Effector memory CD8-positive, alpha-beta T cell (primary cell): Measurements from ENCODE around the gene TCF25.
A peak's percentile ranks its signal among the peaks of the same experiment; 100 is the strongest.
"Not testable (repeated sequence)": the region's sequence is repeated elsewhere in the genome, so short reads cannot be mapped to it uniquely, and the experiment has no call there.

Experiments used
- ATAC-seq: fragments of 150-1000 bp; cut with Tn5 transposase; replicated peaks from 2 replicates; pipeline ENCODE4 v1.10.0; 2021; ENCODE audit warnings: mild to moderate bottlenecking, moderate library complexity
- DNase-seq, 3 experiments: peaks; one replicate each; pipeline ENCODE4 v3.0.0; 2021
- H3K27ac Mint-ChIP-seq, 2 donors: one replicate each; pipeline ENCODE4 v1.8.0; 2022; ENCODE audit warnings: mild to moderate bottlenecking in 2 of 2, mixed read lengths in 2 of 2, moderate library complexity in 2 of 2
- H3K27me3 Mint-ChIP-seq, 2 donors: one replicate each; pipeline ENCODE4 v1.8.0; 2022; ENCODE audit warnings: mixed read lengths in 2 of 2
- H3K36me3 Mint-ChIP-seq: one replicate; pipeline ENCODE4 v1.8.0; 2022; ENCODE audit warnings: mild to moderate bottlenecking, moderate library complexity, mixed read lengths; ENCODE audit not compliant: insufficient read depth
- H3K4me1 Mint-ChIP-seq, 2 donors: one replicate each; pipeline ENCODE4 v1.8.0; 2022; ENCODE audit warnings: low read depth in 2 of 2, mixed read lengths in 2 of 2
- H3K4me3 Mint-ChIP-seq, 2 donors: one replicate each; pipeline ENCODE4 v1.8.0; 2022; ENCODE audit warnings: mild to moderate bottlenecking in 2 of 2, mixed read lengths in 2 of 2, moderate library complexity in 2 of 2
- H3K9me3 Mint-ChIP-seq, 2 donors: one replicate each; pipeline ENCODE4 v1.8.0; 2022; ENCODE audit warnings: mixed read lengths in 2 of 2

The TCF25 gene

DNA sequence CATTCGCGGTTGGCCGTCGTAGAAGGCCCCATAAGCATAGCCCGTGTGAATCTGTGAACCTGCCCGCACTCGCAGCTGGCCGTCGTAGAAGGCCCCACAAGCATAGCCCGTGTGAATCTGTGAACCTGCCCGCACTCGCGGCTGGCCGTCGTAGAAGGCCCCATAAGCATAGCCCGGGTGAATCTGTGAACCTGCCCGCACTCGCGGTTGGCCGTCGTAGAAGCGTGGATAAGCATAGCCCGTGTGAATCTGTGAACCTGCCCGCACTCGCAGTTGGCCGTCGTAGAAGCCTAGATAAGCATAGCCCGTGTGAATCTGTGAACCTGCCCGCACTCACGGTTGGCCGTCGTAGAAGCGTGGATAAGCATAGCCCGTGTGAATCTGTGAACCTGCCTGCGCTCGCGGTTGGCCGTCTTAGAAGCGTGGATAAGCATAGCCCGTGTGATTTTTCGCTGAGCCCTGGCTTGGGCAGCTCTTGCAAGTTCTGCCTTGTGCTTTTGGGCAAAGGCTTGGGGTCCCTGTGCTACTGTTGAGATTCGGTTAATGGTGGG, 38.5 kb upstream of the TCF25 start:
- H3K9me3 Mint-ChIP-seq, H3K27ac Mint-ChIP-seq, H3K4me3 Mint-ChIP-seq, DNase-seq, ATAC-seq, H3K36me3 Mint-ChIP-seq: not testable (repeated sequence)
- Mint-ChIP-seq H3K27me3 (peaks cover 0 to 23% of the 10 kb centered on the region in 2 donors), H3K4me1 (peaks cover 6 to 20% of the 10 kb centered on the region in 2 donors)

DNA sequence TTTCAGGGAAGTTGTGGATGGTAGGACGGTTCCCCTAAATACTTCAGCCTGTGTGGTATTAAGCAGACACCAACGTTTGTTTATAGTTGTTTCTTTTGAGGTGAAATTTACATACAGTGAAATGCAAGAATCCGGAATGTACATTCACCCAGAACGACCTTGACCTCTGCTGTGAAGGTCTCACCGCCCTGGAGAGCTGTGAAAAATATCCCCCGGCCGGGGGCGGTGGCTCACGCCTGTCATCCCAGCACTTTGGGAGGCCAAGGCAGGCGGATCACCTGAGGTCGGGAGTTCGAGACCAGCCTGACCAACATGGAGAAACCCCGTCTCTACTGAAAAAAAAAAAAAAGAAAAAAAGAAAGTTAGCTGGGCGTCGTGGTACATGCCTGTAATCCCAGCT, 36.9 kb upstream of the TCF25 start:
- H3K4me1 Mint-ChIP-seq = peaks cover 14 to 27% of the 10 kb centered on the region in 2 donors
- H3K9me3 Mint-ChIP-seq, ATAC-seq, H3K27ac Mint-ChIP-seq, DNase-seq: not testable (repeated sequence)
- peaks cover 0 to 13% of the 10 kb centered on the region in 2 donors for H3K27me3 Mint-ChIP-seq
- peaks cover 14% of the 10 kb centered on the region for H3K36me3 Mint-ChIP-seq
- peak overlapping the region; percentile 23 to 37 for H3K4me3 Mint-ChIP-seq

GRCh38 chr16:89837014-89837546, 36.3 kb upstream of the TCF25 start:
- peak overlapping the region; percentile 78 to 82 for H3K4me3 Mint-ChIP-seq
- peaks cover 14% of the 10 kb centered on the region for H3K36me3 Mint-ChIP-seq
- H3K27ac Mint-ChIP-seq = no peak overlapping the region
- DNase-seq (no peak), ATAC-seq (no peak)
- H3K4me1 Mint-ChIP-seq = peaks cover 14 to 27% of the 10 kb centered on the region in 2 donors
- peaks cover 0 to 7% of the 10 kb centered on the region in 2 donors for H3K27me3 Mint-ChIP-seq
- H3K9me3 Mint-ChIP-seq = no peaks in the 10 kb centered on the region

- Mint-ChIP-seq H3K9me3 (no peaks in the 10 kb centered on the region), H3K4me3 (peak overlapping the region; percentile 6 to 36), H3K4me1 (peaks cover 27 to 30% of the 10 kb centered on the region in 2 donors), H3K27me3 (no peaks in the 10 kb centered on the region), H3K36me3 (peaks cover 29% of the 10 kb centered on the region), H3K27ac (peak overlapping the region; percentile 52 to 85)
- peak; percentile 90 for ATAC-seq
- DNase-seq = peak; percentile 78 to 84 (median 79)
These were observed 32.1 kb upstream of the TCF25 start for GRCh38 chr16:89841275-89841674.

DNA sequence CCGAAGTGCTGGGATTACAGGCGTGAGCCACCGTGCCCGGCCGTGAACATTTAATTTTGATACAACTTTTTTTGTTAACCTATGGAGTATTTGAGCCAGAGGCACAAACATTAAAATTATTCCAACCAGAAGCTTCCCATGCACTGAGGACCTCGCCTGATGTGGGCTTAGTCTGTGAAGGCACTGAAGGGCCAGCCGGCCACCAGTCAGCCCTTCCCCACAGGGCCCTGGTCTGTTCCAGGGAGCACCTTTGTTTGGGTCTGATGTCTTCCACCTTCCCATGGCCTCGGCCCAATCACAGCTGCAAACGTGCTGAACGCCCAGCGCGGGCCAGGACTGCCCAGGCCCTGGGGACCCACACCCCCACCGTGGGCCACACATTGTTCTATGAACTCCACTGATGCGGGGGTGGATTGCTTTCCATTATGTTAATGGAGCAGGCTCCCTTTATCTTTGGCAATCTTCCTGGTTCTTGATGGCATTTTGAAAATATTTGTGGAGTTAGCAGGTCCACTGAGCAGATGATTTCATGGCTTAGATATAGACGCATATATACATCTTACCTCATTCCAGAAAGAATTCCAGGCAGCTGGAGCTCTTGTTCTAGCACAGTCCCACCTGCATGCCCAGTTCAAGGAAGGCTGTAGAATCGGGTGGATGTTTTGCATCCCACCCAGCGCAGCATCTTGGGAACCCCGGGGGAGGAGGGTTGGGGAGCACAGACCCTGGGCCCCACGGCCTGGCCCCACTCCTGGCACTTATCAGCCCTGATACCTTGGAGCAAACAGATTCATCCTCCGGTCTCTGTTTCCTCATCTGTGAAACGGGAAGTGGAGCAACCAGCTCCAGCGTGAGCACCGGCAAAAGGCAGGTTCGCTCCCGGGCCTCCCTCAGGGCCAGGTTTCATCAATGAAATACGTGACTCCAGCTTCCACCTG, 30.7 kb upstream of the TCF25 start:
- peaks cover 23 to 27% of the 10 kb centered on the region in 2 donors for H3K4me1 Mint-ChIP-seq
- no peaks in the 10 kb centered on the region for H3K9me3 Mint-ChIP-seq
- peak overlapping the region in 1 of 2 donors; percentile 66 for H3K27ac Mint-ChIP-seq
- DNase-seq (no peak), ATAC-seq (no peak)
- H3K36me3 Mint-ChIP-seq = peaks cover 24% of the 10 kb centered on the region
- H3K27me3 Mint-ChIP-seq = no peaks in the 10 kb centered on the region
- no peak overlapping the region for H3K4me3 Mint-ChIP-seq

- H3K36me3 Mint-ChIP-seq = peaks cover 22% of the 10 kb centered on the region
These were observed 29.7 kb upstream of the TCF25 start for GRCh38 chr16:89843409-89844350.

GRCh38 chr16:89844739-89845339, 28.6 kb upstream of the TCF25 start:
- Mint-ChIP-seq H3K27ac (peak overlapping the region; percentile 17 to 83), H3K36me3 (peaks cover 22% of the 10 kb centered on the region), H3K4me3 (peak overlapping the region; percentile 55 to 66), H3K9me3 (no peaks in the 10 kb centered on the region), H3K27me3 (no peaks in the 10 kb centered on the region), H3K4me1 (peaks cover 14 to 22% of the 10 kb centered on the region in 2 donors)
- DNase-seq (no peak), ATAC-seq (no peak)

More at GRCh38 chr16:89843409-89844350, 29.7 kb upstream of the TCF25 start:
- H3K27ac Mint-ChIP-seq = no peak overlapping the region
- no peak for ATAC-seq
- no peaks in the 10 kb centered on the region for H3K9me3 Mint-ChIP-seq
- H3K4me1 Mint-ChIP-seq = peaks cover 19 to 24% of the 10 kb centered on the region in 2 donors
- H3K4me3 Mint-ChIP-seq = no peak overlapping the region
- no peak for DNase-seq
- no peaks in the 10 kb centered on the region for H3K27me3 Mint-ChIP-seq

DNA sequence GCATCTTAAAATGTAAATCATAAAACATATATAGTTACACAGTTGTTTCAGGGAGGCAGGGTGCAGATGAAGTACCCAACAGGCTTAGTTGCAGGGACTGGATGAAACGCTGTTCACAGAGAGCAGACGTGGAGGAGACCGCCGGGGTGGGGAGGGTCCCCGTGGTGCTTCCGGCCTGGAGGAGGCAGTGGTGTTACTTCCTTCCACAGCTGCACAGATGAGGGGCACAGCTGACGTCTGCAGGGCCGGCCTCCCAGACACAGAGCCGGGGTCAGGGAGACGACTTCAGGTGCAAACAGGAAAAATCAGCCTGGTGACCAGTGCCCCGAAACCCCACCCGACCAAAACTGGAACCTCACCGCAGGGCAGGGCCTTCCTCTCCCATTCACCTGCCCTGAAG, 28.0 kb upstream of the TCF25 start:
- DNase-seq = peak in 1 of 3 experiments; percentile 53
- Mint-ChIP-seq H3K4me3 (peak overlapping the region; percentile 55 to 66), H3K36me3 (peaks cover 22% of the 10 kb centered on the region), H3K27me3 (no peaks in the 10 kb centered on the region), H3K4me1 (peaks cover 14 to 22% of the 10 kb centered on the region in 2 donors), H3K9me3 (no peaks in the 10 kb centered on the region), H3K27ac (peak overlapping the region; percentile 17 to 83)
- peak; percentile 33 for ATAC-seq

DNA sequence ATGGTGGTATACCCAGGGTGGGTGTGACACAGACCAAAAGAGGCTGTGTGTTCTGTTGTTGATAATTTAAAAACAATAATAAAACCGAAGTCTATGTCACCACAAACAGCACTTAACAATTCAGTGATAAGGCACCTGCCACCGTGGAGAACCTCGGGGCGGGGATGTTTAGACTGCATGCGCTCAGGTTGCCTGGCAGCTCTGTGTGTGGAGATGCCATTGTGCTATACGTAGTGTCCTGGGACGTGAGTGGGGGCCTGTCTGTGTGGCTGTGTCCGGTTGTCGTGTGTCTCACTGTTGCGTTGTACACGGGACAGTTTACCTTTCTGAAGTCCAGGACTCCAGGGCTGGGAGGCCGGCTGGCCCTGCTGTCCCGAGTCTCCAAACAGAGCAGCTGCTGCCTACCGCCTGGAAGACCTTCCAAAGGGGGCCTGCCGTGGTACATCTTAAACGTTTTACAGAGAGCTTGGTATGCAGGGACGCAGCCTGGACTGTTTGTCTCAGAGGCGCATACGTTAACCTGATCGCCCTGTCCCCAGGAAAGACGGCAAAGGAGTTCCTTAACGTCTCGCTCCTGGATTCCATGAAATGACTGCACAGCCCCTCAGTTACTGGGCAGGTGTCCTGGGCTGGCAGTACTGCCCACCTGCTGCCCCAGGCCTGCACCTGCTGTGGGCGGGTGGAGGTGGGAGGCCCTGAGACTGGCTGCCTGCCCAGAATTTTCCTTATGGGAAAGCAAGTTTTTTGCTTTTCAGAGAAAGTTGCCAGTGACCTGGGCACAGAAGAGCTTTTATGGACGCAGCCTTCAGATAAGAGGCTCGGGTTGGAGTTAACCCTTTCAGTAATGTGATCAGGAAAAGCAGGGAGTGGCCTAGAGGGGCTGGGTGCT, 26.1 kb upstream of the TCF25 start:
- peak overlapping the region in 1 of 2 donors; percentile 36 for H3K4me3 Mint-ChIP-seq
- no peaks in the 10 kb centered on the region for H3K27me3 Mint-ChIP-seq
- DNase-seq = no peak
- H3K9me3 Mint-ChIP-seq = no peaks in the 10 kb centered on the region
- H3K36me3 Mint-ChIP-seq = peaks cover 13% of the 10 kb centered on the region
- no peak for ATAC-seq
- H3K4me1 Mint-ChIP-seq = peaks cover 6 to 14% of the 10 kb centered on the region in 2 donors
- H3K27ac Mint-ChIP-seq = peak overlapping the region in 1 of 2 donors; percentile 83

GRCh38 chr16:89847940-89848297, 25.5 kb upstream of the TCF25 start:
- Mint-ChIP-seq H3K27me3 (no peaks in the 10 kb centered on the region), H3K4me1 (peaks cover 6 to 14% of the 10 kb centered on the region in 2 donors), H3K9me3 (no peaks in the 10 kb centered on the region), H3K4me3 (no peak overlapping the region), H3K27ac (no peak overlapping the region), H3K36me3 (peaks cover 8% of the 10 kb centered on the region)
- DNase-seq = no peak
- no peak for ATAC-seq

DNA sequence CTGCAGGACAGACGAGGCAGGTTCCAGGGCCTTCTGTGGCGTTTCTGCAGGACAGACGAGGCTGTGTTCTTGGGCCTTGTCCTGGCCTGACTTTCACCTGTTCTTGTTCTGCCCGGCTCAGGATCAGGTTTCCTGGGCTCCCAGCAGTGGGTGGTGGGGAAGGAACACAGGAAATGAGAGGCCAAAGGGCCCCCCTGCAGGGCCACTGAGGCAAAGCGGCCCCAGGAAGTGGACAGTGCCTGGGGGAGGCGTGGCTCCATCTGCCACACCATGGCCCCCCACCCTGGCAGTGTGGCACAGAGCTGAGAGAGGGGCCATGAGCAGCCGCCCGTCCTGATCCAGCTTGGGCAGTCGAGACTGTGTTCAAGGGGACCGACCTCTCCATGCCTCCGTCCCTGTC, 24.4 kb upstream of the TCF25 start:
- no peak for DNase-seq
- peaks cover 5% of the 10 kb centered on the region for H3K36me3 Mint-ChIP-seq
- no peaks in the 10 kb centered on the region for H3K27me3 Mint-ChIP-seq

More for the DNA sequence above, 24.4 kb upstream of the TCF25 start:
- ATAC-seq = no peak
- no peak overlapping the region for H3K4me3 Mint-ChIP-seq
- no peak overlapping the region for H3K27ac Mint-ChIP-seq
- H3K9me3 Mint-ChIP-seq = no peaks in the 10 kb centered on the region
- H3K4me1 Mint-ChIP-seq = peaks cover 6 to 14% of the 10 kb centered on the region in 2 donors
